Germinal center (tissue), 1 donor: ENCODE measurements around the gene MRPS24.

ENCODE experiments used
- DNase-seq: peaks from one replicate; pipeline ENCODE4 v3.0.0; 2012; ENCODE audit warnings: mixed read lengths, low spot score

MRPS24 gene

DNA sequence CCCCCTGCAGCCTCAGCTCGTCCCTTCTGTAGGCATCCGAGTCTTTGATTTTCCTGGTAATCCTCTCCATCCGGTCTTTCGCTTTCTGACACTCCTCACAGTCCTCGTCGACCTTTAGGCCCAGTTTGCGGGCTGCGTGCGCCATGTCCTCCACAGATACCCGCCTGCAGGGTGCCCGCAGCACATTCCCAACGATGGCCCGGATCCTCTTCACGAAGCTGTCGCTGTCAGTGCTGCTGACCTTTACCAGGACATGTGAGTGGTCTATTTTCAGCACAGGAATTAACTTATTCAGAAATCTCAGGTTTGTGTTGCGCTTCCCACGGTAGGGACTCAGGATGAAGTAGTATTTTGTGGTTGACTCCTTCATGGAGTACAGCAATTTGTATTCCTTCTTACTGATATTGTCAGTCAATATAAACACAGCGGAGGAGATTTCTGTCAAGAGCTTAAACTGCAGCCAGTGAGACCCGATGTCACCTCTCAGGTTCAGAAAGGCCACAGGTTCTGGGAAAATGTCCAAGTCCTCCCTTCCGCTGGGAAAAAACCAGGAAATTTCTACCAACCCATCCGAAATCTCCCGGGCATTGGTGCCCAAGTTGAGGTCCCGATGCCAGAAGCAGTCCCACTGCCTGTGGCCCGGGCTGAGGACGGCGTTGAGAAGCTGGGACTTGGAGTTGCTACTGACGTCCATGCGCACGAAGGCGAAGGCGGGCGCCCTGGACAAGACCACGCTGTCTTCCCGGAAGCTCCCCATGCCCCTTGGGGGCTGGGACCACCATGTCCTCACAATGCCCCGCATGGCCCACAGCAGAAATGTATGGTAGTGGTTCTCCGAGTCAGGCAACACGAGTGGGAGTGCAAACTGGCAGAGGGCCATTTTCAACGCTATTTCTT is 8.9 kb upstream of the MRPS24 start:
- no peak for DNase-seq

- no peak for DNase-seq
These were observed 7.8 kb upstream of the MRPS24 start for GRCh38 chr7:43876976-43877745.

GRCh38 chr7:43876241-43876640 is 6.9 kb upstream of the MRPS24 start:
- DNase-seq = peak; percentile 63

GRCh38 chr7:43873300-43873699 is 4.0 kb upstream of the MRPS24 start:
- DNase-seq = no peak

- no peak for DNase-seq
These were observed 3.2 kb upstream of the MRPS24 start for GRCh38 chr7:43872406-43873110.

GRCh38 chr7:43871064-43871463 is 1.7 kb upstream of the MRPS24 start:
- no peak for DNase-seq

GRCh38 chr7:43870316-43870715 is 999 bp upstream of the MRPS24 start:
- DNase-seq = no peak

DNA sequence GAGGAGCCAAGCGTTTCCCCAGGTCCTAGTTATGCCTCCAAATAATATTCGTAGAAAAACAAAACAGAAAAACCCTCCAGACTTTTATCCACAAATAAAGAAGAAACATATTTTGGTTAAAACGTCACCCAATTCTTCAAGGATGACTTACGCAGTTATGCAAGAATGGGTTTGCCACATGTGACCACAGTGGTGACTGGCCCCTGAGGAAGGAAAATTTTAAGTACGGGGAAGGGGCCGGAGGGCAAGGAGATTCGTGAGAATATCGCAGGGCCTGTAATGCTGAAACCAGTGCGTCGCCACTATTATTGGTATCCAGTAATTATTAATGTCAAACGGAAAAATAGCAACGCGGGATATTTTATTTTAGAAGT is 537 bp upstream of the MRPS24 start:
- no peak for DNase-seq

DNA sequence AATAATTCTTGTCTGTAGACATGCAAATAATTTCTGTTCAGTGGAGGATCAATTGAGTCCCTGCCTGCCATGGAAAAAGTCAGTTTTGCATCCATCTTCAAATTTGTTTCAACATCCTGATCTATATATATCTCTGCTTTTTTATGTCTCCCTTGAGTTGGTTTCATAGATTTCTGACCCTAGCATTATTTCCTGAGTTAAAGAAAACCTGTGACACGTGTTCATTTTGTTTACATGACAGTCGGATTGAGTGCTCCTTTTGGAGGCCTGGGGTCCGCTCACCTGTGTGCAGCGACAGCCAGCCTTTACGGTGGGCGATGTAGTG is 674 bp downstream of the MRPS24 start:
- no peak for DNase-seq

DNA sequence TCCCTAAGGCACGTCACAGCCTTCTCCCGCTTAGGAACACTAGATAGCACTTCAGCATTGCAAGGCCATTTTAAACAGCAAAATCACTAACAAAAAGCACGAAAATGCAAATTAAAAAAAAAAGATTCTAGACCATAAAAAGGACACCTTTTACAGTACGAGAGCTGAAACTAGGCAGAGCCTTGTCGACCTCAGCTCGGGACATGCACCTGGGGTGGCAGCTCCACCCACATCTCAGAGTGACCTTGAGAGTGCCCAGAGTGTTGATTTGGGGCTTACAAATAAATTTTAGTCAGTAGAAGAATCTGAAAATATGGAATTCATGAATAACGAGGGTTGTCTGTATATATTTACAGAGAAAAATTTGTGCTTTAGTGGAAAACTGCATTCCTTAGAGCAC is 1.1 kb downstream of the MRPS24 start:
- DNase-seq = no peak

GRCh38 chr7:43865277-43865676 is 4.0 kb downstream of the MRPS24 start:
- no peak for DNase-seq

DNA sequence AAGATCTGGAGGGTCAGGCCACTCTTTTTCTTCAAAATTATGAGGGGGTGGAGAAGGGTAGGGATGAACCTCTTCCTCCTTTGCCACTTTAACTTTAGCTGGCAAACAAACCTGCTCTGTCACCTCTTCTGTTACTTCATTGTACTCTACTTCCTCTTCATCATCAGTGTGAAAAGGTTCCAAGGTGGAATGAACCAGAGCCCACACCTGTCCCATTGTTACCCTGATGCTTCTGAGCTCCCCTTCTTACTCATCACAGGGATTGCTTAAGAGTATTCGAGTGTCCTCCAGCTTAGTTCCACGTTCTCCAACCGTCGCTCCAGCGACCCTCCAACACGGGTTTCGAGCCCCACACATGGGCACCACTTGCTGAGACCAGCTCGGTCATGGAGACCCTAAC is 5.2 kb downstream of the MRPS24 start:
- DNase-seq = no peak

DNA sequence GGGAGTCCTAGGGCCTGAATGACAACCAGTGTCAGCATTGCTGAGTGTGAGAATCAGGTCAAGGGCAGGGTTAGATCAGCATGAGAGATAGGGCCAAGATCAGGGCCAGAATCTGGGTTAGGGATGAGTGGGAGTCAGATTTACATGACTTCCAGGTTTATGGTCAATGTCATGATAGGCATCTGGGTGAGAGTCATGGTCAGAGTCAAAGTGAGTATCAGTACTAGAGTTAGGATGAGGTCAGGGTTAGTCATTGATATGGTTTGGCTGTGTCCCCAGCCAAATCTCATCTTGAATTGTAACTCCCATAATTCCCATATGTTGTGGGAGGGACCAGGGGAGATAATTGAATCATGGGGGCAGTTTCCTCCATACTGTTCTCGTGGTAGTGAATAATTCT is 12.3 kb downstream of the MRPS24 start:
- DNase-seq = no peak

DNA sequence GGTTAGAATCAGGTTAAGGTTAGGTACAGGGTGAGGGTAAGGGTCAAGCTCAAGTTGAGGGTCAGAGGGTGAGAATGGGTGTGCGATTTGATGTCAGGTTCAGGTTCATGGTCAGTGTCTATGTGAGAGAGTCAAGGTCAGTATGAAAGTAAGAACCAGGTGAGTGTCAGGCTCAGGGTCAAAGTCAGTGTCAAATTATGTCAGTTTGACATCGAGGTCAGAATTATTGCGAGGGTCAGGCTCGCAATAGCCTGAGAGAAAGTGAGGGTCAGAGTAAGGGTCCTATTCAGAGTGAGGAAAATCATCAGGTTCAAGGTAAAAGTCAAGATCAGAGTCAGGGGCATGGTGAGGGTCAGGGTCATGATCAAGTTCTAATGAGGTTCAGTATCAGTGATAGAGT is 13.0 kb downstream of the MRPS24 start:
- DNase-seq = no peak

DNA sequence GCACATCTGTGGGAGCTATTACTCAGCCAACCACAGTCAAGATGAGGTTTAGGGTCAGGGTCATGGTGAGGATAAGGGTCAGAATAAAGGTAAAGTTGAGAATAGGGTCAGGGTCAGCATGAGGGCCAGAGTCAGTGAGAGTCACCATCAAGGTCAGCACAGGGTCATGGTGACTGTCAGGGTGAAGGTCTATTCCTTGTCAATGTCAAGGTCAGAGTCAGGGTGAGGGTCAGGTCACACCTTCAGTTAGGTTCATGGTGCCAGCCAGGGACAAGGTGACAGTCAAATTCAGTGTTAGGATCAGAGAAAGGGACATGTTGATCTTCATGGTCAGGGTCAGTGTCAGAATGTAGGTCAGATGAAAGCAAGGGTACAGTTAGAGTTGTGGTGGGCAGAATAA is 14.1 kb downstream of the MRPS24 start:
- no peak for DNase-seq

GRCh38 chr7:43851805-43852204 is 17.5 kb downstream of the MRPS24 start:
- DNase-seq = no peak

GRCh38 chr7:43850348-43851116 is 18.8 kb downstream of the MRPS24 start:
- no peak for DNase-seq

DNA sequence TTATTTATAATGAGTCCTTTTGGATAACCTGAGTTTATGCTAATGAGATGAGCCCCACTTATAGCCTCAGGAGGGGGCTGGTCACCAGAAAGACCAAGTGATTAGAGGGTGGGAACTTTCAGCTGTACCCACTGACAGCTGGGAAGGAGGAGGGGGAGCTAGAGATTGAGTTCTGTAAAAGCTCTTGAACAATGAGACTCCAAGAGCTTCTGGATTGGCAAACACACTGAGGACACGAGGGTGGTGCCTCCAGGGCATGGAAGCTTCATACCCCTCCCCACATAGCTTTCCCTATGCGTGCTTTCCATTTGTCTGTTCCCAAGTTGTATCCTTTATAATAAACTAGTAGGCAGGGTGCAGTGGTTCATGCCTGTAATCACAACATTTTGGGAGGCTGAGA is 20.3 kb downstream of the MRPS24 start:
- no peak for DNase-seq

- no peak for DNase-seq
These were observed 21.8 kb downstream of the MRPS24 start for GRCh38 chr7:43847496-43847895.

DNA sequence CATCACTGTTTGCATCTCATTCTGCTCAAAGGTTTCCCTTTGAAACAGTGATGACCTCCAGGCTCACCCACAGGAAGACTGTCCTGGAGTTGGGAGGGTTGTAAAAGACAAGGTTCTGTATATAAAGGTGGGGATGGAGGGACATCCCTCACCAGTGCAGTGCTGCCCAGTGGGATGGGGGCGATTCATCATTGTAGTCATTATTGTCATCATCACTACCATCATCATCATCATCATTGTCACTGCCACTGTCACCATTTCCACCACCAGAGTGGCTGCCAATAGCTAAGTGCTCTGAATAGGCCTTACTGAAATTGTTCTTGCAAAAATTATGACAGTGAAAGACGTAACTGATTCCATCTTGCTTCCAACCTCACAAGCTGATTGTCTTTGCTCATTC is 24.7 kb downstream of the MRPS24 start:
- no peak for DNase-seq

GRCh38 chr7:43844257-43844656 is 25.1 kb downstream of the MRPS24 start:
- no peak for DNase-seq

- no peak for DNase-seq
These were observed 26.0 kb downstream of the MRPS24 start for GRCh38 chr7:43843296-43843695.
